IMR-90 (cell line): Measurements from ENCODE around the gene CXCL9. TPM values are rescaled to one million over a fixed set of nuclear protein-coding genes. Genes with fewer than 3 reads are reported as not detected.

ENCODE experiments used
- ATAC-seq: fragments of 200-7000 bp; cut with Tn5 transposase; 2 replicates; pipeline ENCODE4 v1.9.1; 2020; ENCODE audit warnings: low read depth, mild to moderate bottlenecking, moderate library complexity
- BruUV-seq: library from RNA; stranded (reverse); fragments of 400-500 nt; replicated peaks from 2 replicates; lab custom pipeline; 2021; lab: Mats Ljungman, UMichigan
- CTCF ChIA-PET: fragments of 300-600 bp; formaldehyde crosslinking; extraction: SDS; loops from one replicate; lab custom pipeline; 2021; ENCODE audit warnings: antibody characterized with exemption; lab: Yijun Ruan, JAX
- POLR2A ChIA-PET: fragments of 300-600 bp; sonication (Branson Sonifier 250); formaldehyde crosslinking; loops from one replicate; lab custom pipeline; 2022; ENCODE audit warnings: antibody characterized with exemption; ENCODE audit not compliant: unreplicated experiment; lab: Charles Lee
- DNase-seq: peaks from one replicate; pipeline ENCODE4 v3.0.0; 2013
- H2AFZ ChIP-seq: replicated peaks from 2 replicates; pipeline ENCODE3; 2013; ENCODE audit warnings: low read length, mild to moderate bottlenecking; ENCODE audit not compliant: poor library complexity
- H2AK5ac ChIP-seq: 2 replicates; pipeline ENCODE4 v1.6.1; 2013; ENCODE audit warnings: low read depth, low read length, inconsistent platforms
- H2AK9ac ChIP-seq: replicated peaks from 2 replicates; pipeline ENCODE3; 2013; ENCODE audit warnings: mild to moderate bottlenecking, low read depth, low read length, moderate library complexity; ENCODE audit not compliant: poor library complexity
- H2BK120ac ChIP-seq: 2 replicates; pipeline ENCODE4 v1.6.1; 2013; ENCODE audit warnings: low read depth, low read length, inconsistent platforms
- H2BK15ac ChIP-seq: 3 replicates; pipeline ENCODE4 v1.6.1; 2013; ENCODE audit warnings: low read depth, low read length, inconsistent platforms
- H2BK20ac ChIP-seq: 2 replicates; pipeline ENCODE4 v1.6.1; 2013; ENCODE audit warnings: low read depth, mild to moderate bottlenecking, inconsistent platforms, low read length, moderate library complexity
- H2BK5ac ChIP-seq: 2 replicates; pipeline ENCODE4 v1.6.1; 2013; ENCODE audit warnings: mild to moderate bottlenecking, low read depth, low read length, inconsistent platforms; ENCODE audit not compliant: poor library complexity, severe bottlenecking
- H3K14ac ChIP-seq: replicated peaks from 2 replicates; pipeline ENCODE4 v1.6.1; 2013; ENCODE audit warnings: low read depth, low read length, inconsistent platforms
- H3K18ac ChIP-seq: 2 replicates; pipeline ENCODE4 v1.6.1; 2013; ENCODE audit warnings: low read depth, low read length, control low read depth
- H3K23ac ChIP-seq: 2 replicates; pipeline ENCODE4 v1.6.1; 2013; ENCODE audit warnings: low read depth, low read length, inconsistent platforms
- H3K27ac ChIP-seq: 2 replicates; pipeline ENCODE4 v1.5.1; 2013; ENCODE audit warnings: mild to moderate bottlenecking, control low read depth, low read length; ENCODE audit not compliant: insufficient read depth
- H3K27me3 ChIP-seq: 2 replicates; pipeline ENCODE4 v1.6.1; 2013; ENCODE audit warnings: low read length; ENCODE audit not compliant: control insufficient read depth, insufficient read depth
- H3K36me3 ChIP-seq: 2 replicates; pipeline ENCODE4 v1.6.1; 2013; ENCODE audit warnings: low read length, mixed read lengths; ENCODE audit not compliant: control insufficient read depth, insufficient read depth
- H3K4ac ChIP-seq: 2 replicates; pipeline ENCODE4 v1.6.1; 2013; ENCODE audit warnings: low read depth, low read length, inconsistent platforms
- H3K4me1 ChIP-seq: 2 replicates; pipeline ENCODE4 v1.6.1; 2013; ENCODE audit warnings: low read length, mixed read lengths; ENCODE audit not compliant: control insufficient read depth, insufficient read depth
- H3K4me2 ChIP-seq: 2 replicates; pipeline ENCODE4 v1.6.1; 2013; ENCODE audit warnings: low read depth, mild to moderate bottlenecking, control low read depth, low read length, moderate library complexity
- H3K4me3 ChIP-seq: 2 replicates; pipeline ENCODE4 v1.5.1; 2013; ENCODE audit warnings: low read depth, mild to moderate bottlenecking, control low read depth, low read length, moderate library complexity; ENCODE audit not compliant: insufficient read depth
- H3K56ac ChIP-seq: 2 replicates; pipeline ENCODE4 v1.6.1; 2013; ENCODE audit warnings: low read length, inconsistent platforms; ENCODE audit not compliant: insufficient read depth; ENCODE audit errors: extremely low read depth
- H3K79me1 ChIP-seq, 2 experiments: 2 replicates each; pipeline ENCODE4 v1.6.1; 2013; ENCODE audit warnings: low read length in 2 of 2, inconsistent platforms in 1 of 2, low read depth in 1 of 2
- H3K9ac ChIP-seq: 2 replicates; pipeline ENCODE4 v1.6.1; 2013; ENCODE audit warnings: low read depth, low read length, control low read depth
- H3K9me1 ChIP-seq: 2 replicates; pipeline ENCODE4 v1.6.1; 2013; ENCODE audit warnings: low read length, inconsistent platforms; ENCODE audit not compliant: insufficient read depth
- H3K9me3 ChIP-seq: 2 replicates; pipeline ENCODE4 v1.6.1; 2013; ENCODE audit warnings: low read length; ENCODE audit not compliant: control insufficient read depth, insufficient read depth
- H4K20me1 ChIP-seq: 2 replicates; pipeline ENCODE4 v1.6.1; 2013; ENCODE audit warnings: low read length, inconsistent platforms; ENCODE audit not compliant: insufficient read depth
- H4K5ac ChIP-seq: 2 replicates; pipeline ENCODE4 v1.6.1; 2013; ENCODE audit warnings: mild to moderate bottlenecking, low read depth, low read length, control low read depth
- H4K8ac ChIP-seq, 2 experiments: 2 replicates each; pipeline ENCODE4 v1.6.1; 2013; ENCODE audit warnings: low read depth in 2 of 2, low read length in 2 of 2, control low read depth in 1 of 2, inconsistent platforms in 1 of 2
- H4K91ac ChIP-seq: 2 replicates; pipeline ENCODE4 v1.6.1; 2013; ENCODE audit warnings: low read depth, low read length, inconsistent platforms; ENCODE audit not compliant: insufficient read depth
- MAFK ChIP-seq: IDR thresholded peaks from 2 replicates; pipeline ENCODE4 v1.6.1; 2012; ENCODE audit warnings: low read depth, low read length, improper control_type of control experiment
- MXI1 ChIP-seq: IDR thresholded peaks from 2 replicates; pipeline ENCODE4 v1.6.1; 2012; ENCODE audit warnings: low read depth, mild to moderate bottlenecking, low read length, moderate library complexity, borderline replicate concordance
- SMC3 ChIP-seq: fragments of 150-350 bp; IDR thresholded peaks from 2 replicates; pipeline ENCODE4 v1.6.1; 2016; ENCODE audit warnings: low read depth, mild to moderate bottlenecking, antibody characterized with exemption, low read length, moderate library complexity
- WGBS, 2 experiments: methylation state at CpG; one replicate each; pipeline versions ENCODE4 v1.1.5 to v1.1.7; 2013; ENCODE audit warnings: missing lambda C conversion rate in 2 of 2; ENCODE audit not compliant: insufficient read length in 1 of 2; ENCODE audit errors: extremely low coverage in 2 of 2; 5-methylcytosine and 5-hydroxymethylcytosine counted together
- dilution Hi-C: fragments of 300-500 bp; cut with HindIII; formaldehyde crosslinking; loops from one replicate; pipeline ENCODE4 v1.14.3; 2018; ENCODE audit warnings: low sequenced_read_pairs; ENCODE audit not compliant: unreplicated experiment
- in situ Hi-C: fragments of 300-500 bp; cut with MboI; formaldehyde crosslinking; loops from 3 replicates; pipeline ENCODE4 v1.14.3; 2019; ENCODE audit warnings: low sequenced_read_pairs, inconsistent platforms, mixed read lengths
- intact Hi-C: fragments of 100-400 bp; cut with micrococcal nuclease; formaldehyde crosslinking; loops from 2 replicates; pipeline ENCODE4 v1.10.0; 2022
- polyA plus RNA-seq, 3 experiments: library from polyadenylated mRNA; depleted of rRNA; stranded (reverse); fragments of >200 nt; gene quantifications; 2 replicates each; pipeline ENCODE4 v1.2.3, GENCODE V29; 2012; ENCODE audit warnings: low replicate concordance in 1 of 3
- total RNA-seq: library from RNA; depleted of rRNA; stranded (reverse); fragments of >200 nt; gene quantifications from 2 replicates; pipeline ENCODE4 v1.2.3, GENCODE V29; 2012
- TF ChIP-seq, protein P1 (sequence below): fragments of 150-350 bp; IDR thresholded peaks from 2 replicates; pipeline ENCODE4 v1.6.1; 2016; ENCODE audit warnings: low read depth, mild to moderate bottlenecking, low read length, moderate library complexity, borderline replicate concordance

Gene CXCL9
- total and polyA plus RNA-seq, 2 of the 4 experiments (the other 2 are of a cell fraction), result not detected

DNA sequence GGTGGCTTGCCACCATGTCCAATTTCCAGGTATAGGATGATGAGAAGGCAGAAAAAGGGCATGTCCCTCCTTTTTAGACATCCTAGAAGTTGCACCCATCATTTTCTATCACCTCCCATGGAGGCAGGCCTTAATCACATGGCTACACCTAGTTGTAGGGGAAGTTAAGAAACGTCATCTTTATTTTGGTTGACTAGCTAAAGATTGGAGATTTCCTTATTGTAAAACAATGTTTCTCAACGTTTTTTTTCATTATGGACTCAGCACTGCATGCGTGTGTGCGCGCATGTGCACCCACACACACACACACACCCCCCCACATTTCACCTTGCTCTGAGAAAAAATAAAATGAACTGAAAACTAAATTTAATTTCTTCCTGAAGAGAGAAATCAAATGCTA lies 2.0 kb upstream of the CXCL9 start:
- Histone ChIP-seq H3K18ac (no peak overlapping the region), H3K4me2 (no peak overlapping the region), H3K4me3 (no peak overlapping the region), H4K20me1 (no peaks in the 10 kb centered on the region), H3K4me1 (peaks cover 19% of the 10 kb centered on the region), H3K9ac (no peak overlapping the region), H3K14ac (no peak overlapping the region), H3K36me3 (no peaks in the 10 kb centered on the region), H4K8ac (no peak overlapping the region), H2AK9ac (no peak overlapping the region), H2AK5ac (no peak overlapping the region), H2BK15ac (no peak overlapping the region), H3K9me3 (no peaks in the 10 kb centered on the region), H3K27me3 (no peaks in the 10 kb centered on the region), H2BK20ac (no peak overlapping the region), H3K4ac (no peak overlapping the region), H3K56ac (no peak overlapping the region), H2AFZ (no peak overlapping the region), H4K91ac (no peak overlapping the region), H3K23ac (no peak overlapping the region), H3K9me1 (peaks cover 13% of the 10 kb centered on the region), H3K79me1 (no peaks in the 10 kb centered on the region; a peak in 1 of 4 replicates), H2BK5ac (no peak overlapping the region), H4K5ac (no peak overlapping the region), H3K27ac (no peak overlapping the region), H2BK120ac (no peak overlapping the region)
- dilution Hi-C loops (no loop called here), intact Hi-C loops (no loop called here), in situ Hi-C loops (no loop called here)
- DNase-seq (no peak), ATAC-seq (no peak)
- CTCF ChIA-PET, result interaction anchor here (1.9 kb wide), 1 partner anchor 13 kb away, joined by 5 read pairs; no protein-coding TSS in a partner anchor
- POLR2A ChIA-PET, result no interaction called here
- TF ChIP-seq MAFK (no peak), SMC3 (no peak), MXI1 (no peak)
- TF ChIP-seq, protein P1, sequence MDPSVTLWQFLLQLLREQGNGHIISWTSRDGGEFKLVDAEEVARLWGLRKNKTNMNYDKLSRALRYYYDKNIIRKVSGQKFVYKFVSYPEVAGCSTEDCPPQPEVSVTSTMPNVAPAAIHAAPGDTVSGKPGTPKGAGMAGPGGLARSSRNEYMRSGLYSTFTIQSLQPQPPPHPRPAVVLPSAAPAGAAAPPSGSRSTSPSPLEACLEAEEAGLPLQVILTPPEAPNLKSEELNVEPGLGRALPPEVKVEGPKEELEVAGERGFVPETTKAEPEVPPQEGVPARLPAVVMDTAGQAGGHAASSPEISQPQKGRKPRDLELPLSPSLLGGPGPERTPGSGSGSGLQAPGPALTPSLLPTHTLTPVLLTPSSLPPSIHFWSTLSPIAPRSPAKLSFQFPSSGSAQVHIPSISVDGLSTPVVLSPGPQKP, result no peak
- no TSS peak for BruUV-seq
- no CpG with 5 or more reads among the region's 5 CpGs for WGBS, 2 experiments
